H1 (cell line): ENCODE data around the gene GAS6. TPM values are rescaled to one million over a fixed set of nuclear protein-coding genes. Genes with fewer than 3 reads are reported as not detected.

Experiments
- CTCF ChIA-PET: fragments of 300-600 bp; sonication (Branson Sonifier 250); formaldehyde crosslinking; loops from one replicate; lab custom pipeline; 2021; ENCODE audit not compliant: partially characterized antibody; lab: Charles Lee
- POLR2A ChIA-PET: fragments of 300-600 bp; sonication (Branson Sonifier 250); formaldehyde crosslinking; loops from one replicate; lab custom pipeline; 2021; ENCODE audit warnings: inconsistent platforms; ENCODE audit not compliant: partially characterized antibody; lab: Charles Lee
- DNase-seq, 2 experiments: peaks; one replicate each; pipeline versions ENCODE4 v3.0.0 to v3.0.0-alpha.2; 2010 to 2022; ENCODE audit warnings: low spot score in 2 of 2, low read depth in 1 of 2, mixed read lengths in 1 of 2
- FAIRE-seq: peaks from 2 replicates; lab custom pipeline; 2011; peaks lifted over from hg19 to GRCh38; lab: Jason Lieb, UNC
- H2AFZ ChIP-seq: 2 replicates; pipeline ENCODE4 v1.8.1; 2012; ENCODE audit warnings: low read length, inconsistent platforms
- H2AK5ac ChIP-seq: 2 replicates; pipeline ENCODE4 v1.6.1; 2013; ENCODE audit warnings: low read depth, low read length
- H2BK120ac ChIP-seq: replicated peaks from 2 replicates; pipeline ENCODE3; 2013; ENCODE audit warnings: low read depth, low read length, inconsistent platforms
- H2BK12ac ChIP-seq: 2 replicates; pipeline ENCODE4 v1.6.1; 2013; ENCODE audit warnings: low read depth, low read length
- H2BK15ac ChIP-seq: 2 replicates; pipeline ENCODE4 v1.6.1; 2013; ENCODE audit warnings: low read length
- H2BK20ac ChIP-seq: 2 replicates; pipeline ENCODE4 v1.6.1; 2013; ENCODE audit warnings: low read length
- H2BK5ac ChIP-seq: 2 replicates; pipeline ENCODE4 v1.6.1; 2013; ENCODE audit warnings: low read depth, low read length
- H3K14ac ChIP-seq: 2 replicates; pipeline ENCODE4 v1.6.1; 2013; ENCODE audit warnings: inconsistent platforms; ENCODE audit not compliant: insufficient read length
- H3K18ac ChIP-seq: 2 replicates; pipeline ENCODE4 v1.6.1; 2013; ENCODE audit warnings: low read length; ENCODE audit errors: extremely low read depth
- H3K23ac ChIP-seq: 2 replicates; pipeline ENCODE4 v1.6.1; 2013; ENCODE audit warnings: inconsistent platforms; ENCODE audit not compliant: insufficient read length
- H3K23me2 ChIP-seq: 2 replicates; pipeline ENCODE4 v1.6.1; 2013; ENCODE audit warnings: low read depth, low read length
- H3K27ac ChIP-seq: 2 replicates; pipeline ENCODE4 v1.6.1; 2011; ENCODE audit warnings: low read depth, low read length, inconsistent platforms
- H3K27me3 ChIP-seq, 4 experiments: replicated peaks in 1 of 4; 1 replicate in 1 of 4; 2 replicates in 3 of 4; pipeline versions ENCODE4 v1.6.1 to v1.8.1; 2011 to 2013; ENCODE audit warnings: low read length in 3 of 4, mild to moderate bottlenecking in 3 of 4, inconsistent platforms in 2 of 4, mixed read lengths in 2 of 4, moderate library complexity in 1 of 4; ENCODE audit not compliant: control insufficient read depth in 3 of 4, insufficient read depth in 3 of 4; ENCODE audit errors: extremely low read depth in 1 of 4
- H3K36me3 ChIP-seq, 4 experiments: 2 replicates each; pipeline versions ENCODE4 v1.6.1 to v1.8.1; 2011 to 2013; ENCODE audit warnings: mild to moderate bottlenecking in 4 of 4, low read length in 3 of 4, moderate library complexity in 2 of 4, control low read depth in 1 of 4, inconsistent platforms in 1 of 4; ENCODE audit not compliant: insufficient read depth in 4 of 4, control insufficient read depth in 2 of 4
- H3K4ac ChIP-seq: replicated peaks from 2 replicates; pipeline ENCODE3; 2013; ENCODE audit warnings: low read length, low read depth, mixed read lengths, inconsistent platforms; ENCODE audit not compliant: insufficient read length
- H3K4me1 ChIP-seq, 4 experiments: replicated peaks in 1 of 4; 1 replicate in 1 of 4; 2 replicates in 3 of 4; pipeline versions ENCODE4 v1.6.1 to v1.8.1; 2011 to 2013; ENCODE audit warnings: low read length in 3 of 4, inconsistent platforms in 2 of 4, mixed read lengths in 1 of 4; ENCODE audit not compliant: insufficient read depth in 4 of 4, control insufficient read depth in 3 of 4
- H3K4me2 ChIP-seq, 2 experiments: 2 replicates each; pipeline versions ENCODE4 v1.6.1 to v1.8.1; 2011 to 2013; ENCODE audit warnings: low read depth in 2 of 2, low read length in 2 of 2, control low read depth in 1 of 2, inconsistent platforms in 1 of 2, mild to moderate bottlenecking in 1 of 2; ENCODE audit not compliant: insufficient read depth in 1 of 2
- H3K4me3 ChIP-seq, 4 experiments: fragments of 200-600, 300-600 bp in 1 of 4; sonication (generic), shearing (Covaris generic), sonication (Bioruptor Twin) in 1 of 4; 2 replicates each; pipeline versions ENCODE4 v1.5.1 to v1.8.1; 2011 to 2016; ENCODE audit warnings: low read length in 4 of 4, low read depth in 3 of 4, control low read depth in 2 of 4, inconsistent platforms in 2 of 4, mild to moderate bottlenecking in 2 of 4, mixed read lengths in 1 of 4, moderate library complexity in 1 of 4; ENCODE audit not compliant: insufficient read depth in 2 of 4; ENCODE audit errors: extremely low read depth in 1 of 4
- H3K56ac ChIP-seq: replicated peaks from 2 replicates; pipeline ENCODE3; 2013; ENCODE audit warnings: low read depth, mild to moderate bottlenecking, mixed read lengths, low read length, inconsistent platforms; ENCODE audit not compliant: insufficient read length
- H3K79me1 ChIP-seq: 2 replicates; pipeline ENCODE4 v1.6.1; 2013; ENCODE audit warnings: low read depth, low read length, control low read depth
- H3K79me2 ChIP-seq, 2 experiments: 2 replicates each; pipeline versions ENCODE4 v1.6.1 to v1.8.1; 2012 to 2013; ENCODE audit warnings: low read length in 2 of 2, mild to moderate bottlenecking in 2 of 2, inconsistent platforms in 1 of 2; ENCODE audit not compliant: insufficient read depth in 2 of 2, control insufficient read depth in 1 of 2
- H3K9ac ChIP-seq, 4 experiments: replicated peaks in 1 of 4; 1 replicate in 1 of 4; 2 replicates in 3 of 4; pipeline versions ENCODE4 v1.6.1 to v1.8.1; 2011 to 2013; ENCODE audit warnings: low read depth in 3 of 4, low read length in 3 of 4, control low read depth in 2 of 4, mild to moderate bottlenecking in 2 of 4, moderate library complexity in 2 of 4, inconsistent platforms in 1 of 4; ENCODE audit errors: extremely low read depth in 1 of 4
- H3K9me3 ChIP-seq, 2 experiments: 2 replicates each; pipeline versions ENCODE4 v1.6.1 to v1.8.1; 2012 to 2013; ENCODE audit warnings: mild to moderate bottlenecking in 2 of 2, moderate library complexity in 2 of 2, control low read depth in 1 of 2, inconsistent platforms in 1 of 2, low read depth in 1 of 2, low read length in 1 of 2, mixed read lengths in 1 of 2; ENCODE audit not compliant: insufficient read depth in 2 of 2
- H4K20me1 ChIP-seq, 2 experiments: replicated peaks in 1 of 2; 2 replicates each; pipeline versions ENCODE3 to v1.8.1; 2011 to 2013; ENCODE audit warnings: inconsistent platforms in 2 of 2, low read length in 2 of 2, mild to moderate bottlenecking in 1 of 2; ENCODE audit not compliant: insufficient read depth in 2 of 2, control insufficient read depth in 1 of 2
- H4K5ac ChIP-seq: 2 replicates; pipeline ENCODE4 v1.6.1; 2013; ENCODE audit warnings: low read length, low read depth, mixed read lengths, inconsistent platforms; ENCODE audit not compliant: insufficient read length
- H4K8ac ChIP-seq: 2 replicates; pipeline ENCODE4 v1.8.0; 2013; ENCODE audit warnings: mild to moderate bottlenecking, moderate library complexity, low read length, inconsistent platforms; ENCODE audit not compliant: insufficient read depth; ENCODE audit errors: extremely low read depth
- H4K91ac ChIP-seq: replicated peaks from 2 replicates; pipeline ENCODE3; 2013; ENCODE audit warnings: low read length, mixed read lengths, inconsistent platforms; ENCODE audit not compliant: insufficient read length
- BRCA1 ChIP-seq: IDR thresholded peaks from 2 replicates; pipeline ENCODE4 v1.6.1; 2012; ENCODE audit warnings: low read depth, low read length, improper control_type of control experiment
- CBX5 ChIP-seq: fragments of 300-800, 300-1000 bp; sonication (generic); IDR thresholded peaks from 2 replicates; pipeline ENCODE4 v1.7.1; 2016; ENCODE audit warnings: antibody characterized with exemption, low read length, low read depth
- FOSL1 ChIP-seq: IDR thresholded peaks from 2 replicates; pipeline ENCODE4 v1.6.1; 2011; ENCODE audit warnings: mild to moderate bottlenecking, low read depth, low read length, moderate library complexity; ENCODE audit not compliant: insufficient read depth
- JUND ChIP-seq: IDR thresholded peaks from 2 replicates; pipeline ENCODE4 v1.6.1; 2011; ENCODE audit warnings: mild to moderate bottlenecking, improper control_type of control experiment, low read length
- KDM1A ChIP-seq: fragments of 200-600, 300-600 bp; sonication (generic); IDR thresholded peaks from 2 replicates; pipeline ENCODE4 v1.7.1; 2016; ENCODE audit warnings: mild to moderate bottlenecking, low read length, borderline replicate concordance
- POU5F1 ChIP-seq: IDR thresholded peaks from 2 replicates; pipeline ENCODE4 v1.6.1; 2011; ENCODE audit warnings: low read depth, mild to moderate bottlenecking, low read length, moderate library complexity
- SP2 ChIP-seq: IDR thresholded peaks from 2 replicates; pipeline ENCODE4 v1.6.1; 2012; ENCODE audit warnings: mild to moderate bottlenecking, low read length, inconsistent platforms
- TCF12 ChIP-seq: IDR thresholded peaks from 2 replicates; pipeline ENCODE4 v1.6.1; 2011; ENCODE audit warnings: low read depth, mild to moderate bottlenecking, low read length
- WGBS, 2 experiments: shearing (Covaris generic) in 1 of 2; methylation state at CpG; one replicate each; pipeline versions ENCODE4 v1.1.6 to v1.1.7; 2013 to 2015; ENCODE audit warnings: low lambda C conversion rate in 2 of 2, mixed read lengths in 2 of 2, inconsistent platforms in 1 of 2, low coverage in 1 of 2, missing lambda C conversion rate in 1 of 2; ENCODE audit not compliant: insufficient replicate concordance in 2 of 2, insufficient coverage in 1 of 2, insufficient read length in 1 of 2; ENCODE audit errors: extremely low coverage in 1 of 2, missing lambda C conversion rate in 1 of 2; 5-methylcytosine and 5-hydroxymethylcytosine counted together
- polyA plus RNA-seq, 7 experiments: library from polyadenylated mRNA; depleted of rRNA in 3 of 7; stranded (reverse) in 5 of 7; unstranded in 2 of 7; fragments of >200 nt in 5 of 7; fragments of 200-250 nt in 2 of 7; gene quantifications; 1 replicate in 5 of 7; 2 replicates in 1 of 7; 4 replicates in 1 of 7; pipeline versions ENCODE4 v1.2.1 to v1.2.3, GENCODE V29; 2011 to 2013; ENCODE audit warnings: missing spikeins in 2 of 7, mixed read lengths in 2 of 7
- total RNA-seq: library from RNA; stranded (reverse); fragmentation: NEBNext Ultra II Directional; extraction: Animal tissue kit (Norgen Biotek cat#: 25700); gene quantifications from 2 replicates; pipeline ENCODE4 v1.2.1, GENCODE V29; 2021
- TF ChIP-seq, protein P1 (sequence below), 3 experiments: IDR thresholded peaks; 1 replicate in 2 of 3; 2 replicates in 1 of 3; pipeline versions ENCODE4 v1.5.1 to v1.6.1; 2011; ENCODE audit warnings: low read length in 3 of 3, mild to moderate bottlenecking in 3 of 3, inconsistent platforms in 2 of 3, low read depth in 1 of 3, moderate library complexity in 1 of 3; ENCODE audit not compliant: insufficient read depth in 1 of 3; ENCODE audit errors: control extremely low read depth in 1 of 3
- TF ChIP-seq, protein P2 (sequence below): IDR thresholded peaks from 2 replicates; pipeline ENCODE4 v1.6.1; 2012; ENCODE audit warnings: inconsistent platforms

Gene GAS6
- total and polyA plus RNA-seq, 2 of the 8 experiments (the other 6 are each of a cell fraction or from before 2014, with no cell fraction given) = 18.6 to 31.0 TPM

DNA sequence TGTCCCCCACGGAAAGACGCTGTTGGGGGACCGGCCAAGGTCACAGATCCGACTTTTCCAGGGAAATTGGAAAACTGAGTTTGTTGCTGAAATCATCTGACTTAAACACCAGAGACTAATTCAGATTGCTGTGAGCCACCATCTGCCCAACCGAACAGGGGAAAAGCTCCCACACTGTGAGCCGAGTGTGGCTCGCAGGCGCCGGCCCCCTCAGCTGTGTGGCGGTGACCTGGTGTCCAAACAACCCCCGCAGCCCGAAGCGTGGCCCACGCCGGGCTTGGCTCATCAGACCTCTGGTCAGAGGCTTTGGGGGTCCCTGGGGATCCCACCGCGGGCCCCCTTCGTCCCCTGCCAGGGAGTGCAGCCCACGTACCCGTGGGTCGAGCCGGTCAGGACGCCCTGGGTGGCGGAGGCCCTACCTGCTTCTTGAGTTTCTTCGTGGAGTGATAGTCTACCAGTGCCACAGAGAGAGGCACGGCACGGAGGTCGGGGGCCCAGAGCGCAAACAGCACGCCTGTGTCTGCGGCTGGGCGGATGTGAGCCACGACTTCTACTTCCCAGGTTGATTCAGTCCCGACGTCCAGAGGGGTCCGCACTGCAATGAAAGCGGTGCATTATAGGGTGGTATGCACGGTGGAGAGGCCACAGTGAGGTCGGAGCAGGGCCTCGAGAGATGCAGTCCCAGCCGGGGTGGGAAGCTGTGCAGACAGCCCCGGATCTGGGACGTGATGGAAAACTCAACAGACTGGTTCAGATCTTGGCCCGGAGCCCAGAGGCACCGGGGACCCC, 40.7 kb downstream of the GAS6 start:
- ChIA-PET POLR2A (no interaction called here), CTCF (interaction anchor here (1.4 to 1.9 kb wide), 3 partner anchors 13 to 123 kb away, joined by 3 to 5 read pairs (median 4); no protein-coding TSS in a partner anchor)
- Histone ChIP-seq H3K4me1 (no peaks in the 10 kb centered on the region), H3K79me2 (no peaks in the 10 kb centered on the region), H3K14ac (no peak overlapping the region), H3K4ac (no peak overlapping the region), H3K9me3 (no peaks in the 10 kb centered on the region), H3K4me3 (no peak overlapping the region), H2BK15ac (no peak overlapping the region), H2BK12ac (no peak overlapping the region), H4K8ac (no peak overlapping the region), H2BK5ac (no peak overlapping the region; the same call in 1 of the 2 replicates), H4K91ac (no peak overlapping the region), H3K4me2 (no peak overlapping the region), H4K20me1 (no peaks in the 10 kb centered on the region), H2AK5ac (no peak overlapping the region), H3K18ac (no peak overlapping the region), H3K9ac (no peak overlapping the region), H3K23ac (no peak overlapping the region), H2BK20ac (no peak overlapping the region), H2AFZ (no peak overlapping the region), H3K36me3 (peaks cover 0 to 10% (median 3%) of the 10 kb centered on the region in 4 experiments; a peak in 5 of 8 replicates), H3K23me2 (no peaks in the 10 kb centered on the region), H2BK120ac (no peak overlapping the region), H3K27ac (no peak overlapping the region), H3K56ac (no peak overlapping the region), H4K5ac (no peak overlapping the region), H3K27me3 (no peaks in the 10 kb centered on the region; a peak in 1 of 7 replicates), H3K79me1 (no peaks in the 10 kb centered on the region)
- no peak for FAIRE-seq
- DNase-seq = no peak
- WGBS, 2 experiments = 93% methylated on average over 38 of the region's 45 CpGs; no CpG with 5 or more reads in 1 of the 2 experiments
- TF ChIP-seq BRCA1 (no peak), SP2 (no peak), KDM1A (no peak), JUND (no peak), CBX5 (no peak), POU5F1 (no peak), FOSL1 (no peak), TCF12 (no peak)
- TF ChIP-seq, protein P1, sequence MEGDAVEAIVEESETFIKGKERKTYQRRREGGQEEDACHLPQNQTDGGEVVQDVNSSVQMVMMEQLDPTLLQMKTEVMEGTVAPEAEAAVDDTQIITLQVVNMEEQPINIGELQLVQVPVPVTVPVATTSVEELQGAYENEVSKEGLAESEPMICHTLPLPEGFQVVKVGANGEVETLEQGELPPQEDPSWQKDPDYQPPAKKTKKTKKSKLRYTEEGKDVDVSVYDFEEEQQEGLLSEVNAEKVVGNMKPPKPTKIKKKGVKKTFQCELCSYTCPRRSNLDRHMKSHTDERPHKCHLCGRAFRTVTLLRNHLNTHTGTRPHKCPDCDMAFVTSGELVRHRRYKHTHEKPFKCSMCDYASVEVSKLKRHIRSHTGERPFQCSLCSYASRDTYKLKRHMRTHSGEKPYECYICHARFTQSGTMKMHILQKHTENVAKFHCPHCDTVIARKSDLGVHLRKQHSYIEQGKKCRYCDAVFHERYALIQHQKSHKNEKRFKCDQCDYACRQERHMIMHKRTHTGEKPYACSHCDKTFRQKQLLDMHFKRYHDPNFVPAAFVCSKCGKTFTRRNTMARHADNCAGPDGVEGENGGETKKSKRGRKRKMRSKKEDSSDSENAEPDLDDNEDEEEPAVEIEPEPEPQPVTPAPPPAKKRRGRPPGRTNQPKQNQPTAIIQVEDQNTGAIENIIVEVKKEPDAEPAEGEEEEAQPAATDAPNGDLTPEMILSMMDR (IDR thresholded peaks at IDR 0.05; ENCODE audit: control extremely low read depth in 1 of 3, insufficient read depth in 1 of 3, low read depth in 1 of 3, low read length in 3 of 3) = no peak
- TF ChIP-seq, protein P2, sequence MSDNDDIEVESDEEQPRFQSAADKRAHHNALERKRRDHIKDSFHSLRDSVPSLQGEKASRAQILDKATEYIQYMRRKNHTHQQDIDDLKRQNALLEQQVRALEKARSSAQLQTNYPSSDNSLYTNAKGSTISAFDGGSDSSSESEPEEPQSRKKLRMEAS = no peak
